ENCODE measurements around the gene EPHB1. TPM values are rescaled to one million over a fixed set of nuclear protein-coding genes. Genes with fewer than 3 reads are reported as not detected.

Gene EPHB1
- total RNA-seq, 1 experiment from 2014 or later: 7.0 TPM

- ChIA-PET CTCF (no interaction called here), POLR2A (interaction anchor here (1.0 kb wide), 1 partner anchor 11 kb away, joined by 3 read pairs; no protein-coding TSS in a partner anchor)
- no peak for ATAC-seq
- no peak overlapping the region for H3K4me3 Mint-ChIP-seq
- H3K27me3 Mint-ChIP-seq (ENCODE audit: low read depth): no peaks in the 10 kb centered on the region
- TF ChIP-seq FOXJ3 (CRISPR knock-in tag; IDR thresholded peaks at IDR 0.05; ENCODE audit: borderline replicate concordance) (no peak), HMGXB4 (CRISPR knock-in tag; IDR thresholded peaks at IDR 0.05) (no peak), PRDM15 (CRISPR knock-in tag; IDR thresholded peaks at IDR 0.05) (no peak), CTCF (IDR thresholded peaks at IDR 0.05) (no peak), E2F4 (CRISPR knock-in tag; IDR thresholded peaks at IDR 0.05; ENCODE audit: borderline replicate concordance, low read depth) (no peak), ATF1 (CRISPR knock-in tag; IDR thresholded peaks at IDR 0.05) (no peak), NFE2L1 (CRISPR knock-in tag; IDR thresholded peaks at IDR 0.05) (no peak), CREB1 (CRISPR knock-in tag; IDR thresholded peaks at IDR 0.05) (no peak), SMAD3 (CRISPR knock-in tag; IDR thresholded peaks at IDR 0.05; ENCODE audit: borderline replicate concordance) (no peak), PRRX2 (CRISPR knock-in tag; IDR thresholded peaks at IDR 0.05) (no peak), STAT6 (CRISPR knock-in tag; conservative IDR thresholded peaks at IDR 0.05; ENCODE audit: low read depth) (no peak), ESRRA (CRISPR knock-in tag; IDR thresholded peaks at IDR 0.05; ENCODE audit: borderline replicate concordance) (no peak)
- H3K4me1 Mint-ChIP-seq: no peaks in the 10 kb centered on the region
- H3K9me3 Mint-ChIP-seq: no peaks in the 10 kb centered on the region
- no peak overlapping the region for H3K27ac Mint-ChIP-seq
- H3K36me3 Mint-ChIP-seq: no peaks in the 10 kb centered on the region
- no peak for DNase-seq (ENCODE audit: low spot score)
These were observed 348.4 kb downstream of the EPHB1 start for GRCh38 chr3:135143474-135143873.

GRCh38 chr3:135145581-135145980, 350.5 kb downstream of the EPHB1 start:
- Mint-ChIP-seq H3K4me3 (no peak overlapping the region), H3K4me1 (no peaks in the 10 kb centered on the region), H3K27me3 (ENCODE audit: low read depth) (no peaks in the 10 kb centered on the region), H3K9me3 (no peaks in the 10 kb centered on the region), H3K27ac (no peak overlapping the region), H3K36me3 (no peaks in the 10 kb centered on the region)
- no peak for ATAC-seq
- DNase-seq (ENCODE audit: low spot score): no peak
- CTCF ChIA-PET: interaction anchor here (0.9 kb wide), 1 partner anchor 351 kb away, joined by 4 read pairs; the partner anchor contains the start of gene EPHB1
- POLR2A ChIA-PET: no interaction called here
- TF ChIP-seq ESRRA (CRISPR knock-in tag; IDR thresholded peaks at IDR 0.05; ENCODE audit: borderline replicate concordance) (no peak), TP53 (CRISPR knock-in tag; IDR thresholded peaks at IDR 0.05) (no peak), E2F1 (CRISPR knock-in tag; IDR thresholded peaks at IDR 0.05) (no peak), RELA (CRISPR knock-in tag; IDR thresholded peaks at IDR 0.05; ENCODE audit: borderline replicate concordance) (no peak), ZNF219 (CRISPR knock-in tag; IDR thresholded peaks at IDR 0.05; ENCODE audit: borderline replicate concordance) (no peak), ETV6 (CRISPR knock-in tag; IDR thresholded peaks at IDR 0.05) (no peak), GRHL2 (CRISPR knock-in tag; IDR thresholded peaks at IDR 0.05; ENCODE audit: insufficient replicate concordance, severe bottlenecking) (no peak), E2F4 (CRISPR knock-in tag; IDR thresholded peaks at IDR 0.05; ENCODE audit: borderline replicate concordance, low read depth) (no peak), RORB (CRISPR knock-in tag; IDR thresholded peaks at IDR 0.05) (no peak), MXD4 (CRISPR knock-in tag; IDR thresholded peaks at IDR 0.05; ENCODE audit: borderline replicate concordance) (no peak)
